Glomerular endothelial cell (primary cell): Measurements from ENCODE around the gene C11orf58. TPM values are rescaled to one million over a fixed set of nuclear protein-coding genes. Genes with fewer than 3 reads are reported as not detected.
A peak's percentile ranks its signal among the peaks of the same experiment; 100 is the strongest.

Experiments
- DNase-seq: peaks from one replicate; pipeline ENCODE4 v3.0.0-alpha.2; 2011; ENCODE audit warnings: low read depth, low spot score; ENCODE audit errors: extremely low read depth
- total RNA-seq: library from RNA; depleted of rRNA; stranded (reverse); fragments of >200 nt; gene quantifications from 2 replicates; pipeline ENCODE4 v1.2.3, GENCODE V29; 2015

The C11orf58 gene
- 130 and 144 TPM in 2 replicates for total RNA-seq

DNA sequence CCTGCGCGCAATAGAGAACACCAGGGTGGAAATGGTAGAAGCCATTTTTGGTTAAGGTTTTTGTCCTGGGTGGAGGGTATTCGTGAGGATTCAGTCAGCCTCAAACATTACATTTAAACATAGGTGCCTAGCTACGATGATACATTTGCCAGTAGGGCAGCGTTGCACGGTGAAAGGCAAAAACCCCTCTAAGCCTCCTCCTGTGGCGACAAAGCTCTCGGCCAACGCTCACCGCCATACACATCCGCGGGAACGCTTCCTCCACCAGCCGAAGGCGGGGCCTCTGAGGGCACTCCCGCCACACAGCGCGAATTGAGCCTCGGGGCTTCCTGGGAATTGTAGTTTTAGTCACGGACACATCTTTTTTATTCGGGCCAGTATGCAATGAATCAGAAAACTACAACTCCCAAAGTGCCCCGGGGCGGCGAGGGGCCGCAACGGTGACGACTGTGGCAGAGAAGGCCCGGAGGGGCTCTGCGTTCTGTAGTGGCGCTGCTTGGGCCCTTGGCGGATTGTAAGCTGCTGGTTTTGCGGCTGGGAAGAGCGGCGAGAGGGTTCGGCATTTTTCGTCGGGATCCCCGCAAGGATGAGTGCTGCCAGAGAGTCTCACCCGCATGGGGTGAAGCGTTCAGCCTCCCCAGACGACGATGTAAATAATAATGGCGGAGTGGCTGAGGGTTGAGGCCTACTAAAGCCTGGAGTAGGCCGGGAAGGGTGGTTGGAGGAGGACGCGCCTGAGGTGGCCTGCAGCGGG is at the start of gene C11orf58:
Gene C11orf58 (plus strand): TSS at position 455 of the 754 bp plus-strand sequence. CDS start 132 bp downstream, at position 587.
- DNase-seq, result peak; percentile 88

- DNase-seq, result no peak
Measured at GRCh38 chr11:16690086-16690485, 48.4 kb upstream of the C11orf58 start.

DNA sequence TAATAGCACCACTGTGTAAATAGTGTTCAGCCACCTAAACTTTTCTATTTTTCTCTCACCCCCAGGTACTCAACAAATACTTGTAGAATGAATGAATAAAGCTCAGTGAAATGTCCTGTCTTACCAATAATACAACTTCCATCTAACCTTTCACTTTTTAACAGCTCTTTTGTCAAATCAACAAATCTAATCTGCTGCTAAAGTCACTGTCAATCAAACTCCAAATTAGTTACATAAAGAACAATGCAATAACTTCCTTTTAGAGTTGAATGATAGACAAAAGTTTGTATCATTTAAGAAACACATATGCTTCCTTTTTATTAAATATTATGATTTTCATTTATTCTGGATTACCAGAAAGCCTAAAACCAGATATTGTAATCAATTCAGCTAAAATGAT is 34.7 kb upstream of the C11orf58 start:
- DNase-seq, result no peak

DNA sequence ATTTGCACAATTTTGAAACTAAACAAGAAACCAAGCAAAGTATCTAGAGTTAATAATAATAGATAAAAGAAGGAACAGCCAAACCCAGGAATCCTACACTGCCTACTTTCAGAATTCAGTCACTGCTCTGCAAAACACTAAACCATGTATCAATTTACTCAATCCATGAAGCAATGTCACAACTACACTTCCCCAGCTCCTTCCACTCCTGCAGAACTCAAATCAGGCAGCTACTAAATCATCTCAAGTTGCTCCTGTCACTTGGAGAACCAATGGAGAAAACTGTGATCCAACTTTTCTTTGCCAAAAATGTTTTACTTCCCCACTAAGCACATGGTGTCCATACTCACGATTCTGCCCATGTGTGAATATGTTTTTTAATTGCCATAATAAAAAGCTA is 24.9 kb upstream of the C11orf58 start:
- DNase-seq, result no peak

DNA sequence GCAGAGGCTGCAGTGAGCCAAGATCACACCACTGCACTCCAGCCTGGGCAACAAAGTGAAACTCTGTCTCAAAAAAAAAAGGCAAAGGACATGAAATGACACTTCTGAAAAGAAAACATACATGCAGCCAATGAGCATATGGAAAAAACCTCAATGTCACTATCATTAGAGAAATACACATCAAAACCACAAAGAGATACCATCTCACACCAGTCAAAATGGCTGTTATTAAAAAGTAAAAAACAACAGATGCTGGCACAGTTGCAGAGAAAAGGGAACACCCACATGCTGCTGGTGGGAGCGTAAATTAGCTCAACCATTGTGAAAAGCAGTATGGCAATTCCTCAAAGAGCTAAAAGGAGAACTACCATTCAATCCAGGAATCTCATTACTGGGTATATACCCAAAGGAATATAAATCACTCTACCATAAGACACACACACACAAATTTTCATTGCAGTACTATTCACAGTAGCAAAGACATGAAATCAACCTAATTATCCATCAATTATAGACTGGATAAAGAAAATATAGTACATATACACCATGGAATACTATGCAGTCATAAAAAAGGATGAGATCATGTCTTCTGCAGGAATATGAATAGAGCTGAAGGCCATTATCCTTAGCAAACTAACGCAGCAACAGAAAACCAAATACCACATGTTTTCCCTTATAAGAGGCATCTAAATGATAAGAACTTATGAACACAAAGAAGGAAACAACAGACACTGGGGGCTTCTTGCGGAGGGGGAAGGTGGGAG is 15.7 kb upstream of the C11orf58 start:
- DNase-seq, result no peak

DNA sequence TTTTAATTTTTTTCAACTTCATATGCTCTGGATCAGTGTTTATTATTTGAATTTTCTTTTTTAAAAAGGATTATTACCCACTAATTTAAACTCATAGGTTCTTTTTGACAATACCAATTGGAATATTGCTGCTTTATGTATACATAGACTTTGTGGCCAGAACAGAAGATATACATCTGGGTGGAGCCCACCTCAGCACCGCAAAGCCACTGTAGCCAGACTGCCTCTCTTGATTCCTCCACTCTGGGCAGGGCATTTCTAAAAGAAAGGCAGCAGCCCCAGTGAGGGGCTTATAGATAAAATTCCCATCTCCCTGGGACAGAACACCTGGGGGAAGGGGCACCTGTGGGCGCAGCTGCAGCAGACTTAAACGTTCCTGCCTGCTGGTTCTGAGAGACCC is 10.6 kb upstream of the C11orf58 start:
- no peak for DNase-seq

DNA sequence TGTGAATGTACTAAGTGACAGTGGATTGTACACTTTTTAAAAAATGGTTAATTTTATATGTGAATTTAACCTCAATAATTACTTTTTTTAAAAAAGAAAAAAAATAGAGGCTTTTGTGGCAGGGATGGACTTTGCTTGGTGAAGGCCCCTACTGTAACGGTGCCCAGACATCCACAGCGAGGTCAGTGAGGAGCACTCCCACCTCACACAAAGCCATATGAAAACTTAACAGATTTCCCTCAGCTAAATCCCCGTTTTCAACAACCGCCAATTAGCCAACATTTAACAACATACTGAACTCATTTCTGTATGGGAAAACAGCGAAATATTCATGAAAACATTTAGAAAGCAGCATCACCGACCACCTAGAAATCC is 642 bp upstream of the C11orf58 start:
- DNase-seq, result no peak

- DNase-seq, result no peak
Measured at GRCh38 chr11:16738947-16739815, 734 bp downstream of the C11orf58 start.

DNA sequence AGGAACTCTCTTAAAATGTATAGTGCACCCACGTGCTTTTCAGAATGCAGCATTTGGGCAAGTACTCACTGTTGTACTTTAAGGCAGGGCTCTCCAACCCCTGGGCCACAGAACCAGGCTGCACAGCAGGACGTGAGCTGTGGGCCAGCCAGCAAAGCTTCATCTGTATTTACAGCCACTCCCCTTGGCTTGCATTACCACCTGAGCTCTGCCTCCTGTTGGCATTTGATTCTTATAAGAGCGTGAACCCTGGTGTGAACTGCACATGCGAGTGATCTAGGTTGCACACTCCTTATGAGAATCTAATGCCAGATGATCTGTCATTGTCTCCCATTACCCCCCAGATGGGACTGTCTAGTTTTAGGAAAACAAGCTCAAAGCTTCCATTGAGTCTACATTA is 3.0 kb downstream of the C11orf58 start:
- DNase-seq, result no peak

DNA sequence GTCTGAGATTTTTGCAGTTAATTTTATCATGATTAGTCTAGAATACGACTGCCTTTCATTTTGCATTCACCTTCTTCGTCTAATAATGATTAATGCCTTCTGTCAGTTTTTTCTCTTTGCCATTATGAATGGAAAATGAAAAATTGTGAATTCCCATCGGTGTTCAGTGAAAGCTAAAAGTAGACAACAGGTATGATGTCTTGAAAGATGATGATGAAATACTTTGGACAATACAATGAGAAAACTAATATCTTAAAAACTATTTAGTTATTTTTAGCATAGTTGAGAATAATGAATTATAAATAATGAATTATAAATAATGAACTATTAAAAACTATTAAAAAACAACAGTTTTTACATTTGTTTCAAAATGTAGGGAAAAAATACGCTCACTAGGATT is 5.0 kb downstream of the C11orf58 start:
- DNase-seq, result no peak

DNA sequence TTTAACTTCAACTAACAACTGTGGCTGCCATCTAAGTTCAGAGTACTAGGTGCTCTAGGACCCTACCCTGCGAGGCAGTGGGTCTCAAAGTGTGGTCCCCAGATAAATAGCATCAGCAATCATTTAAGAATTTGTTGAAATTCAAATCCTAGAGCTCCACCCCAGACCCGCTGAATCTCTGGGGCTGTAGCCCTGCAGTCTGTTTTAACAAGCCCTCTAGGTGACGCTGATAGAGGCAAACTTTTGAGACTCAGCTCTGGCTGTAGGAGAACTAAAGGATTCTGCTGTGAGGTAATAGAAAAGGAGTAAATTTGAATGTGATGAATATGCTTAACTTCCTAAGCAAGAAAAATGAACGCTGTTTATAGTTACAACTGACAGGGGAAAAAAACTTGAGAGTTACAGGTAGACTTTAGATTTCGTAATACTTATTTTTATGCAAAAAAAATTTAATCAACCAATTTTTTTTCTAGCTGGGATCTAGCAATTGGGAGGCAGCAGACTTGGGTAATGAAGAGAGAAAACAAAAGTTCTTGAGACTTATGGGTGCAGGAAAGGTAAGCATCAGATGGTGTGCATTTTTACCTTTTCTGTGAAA is 5.8 kb downstream of the C11orf58 start:
- no peak for DNase-seq

- no peak for DNase-seq
Measured at GRCh38 chr11:16745950-16746605, 7.6 kb downstream of the C11orf58 start.

GRCh38 chr11:16749092-16749491 is 10.6 kb downstream of the C11orf58 start:
- DNase-seq, result no peak

- no peak for DNase-seq
Measured at GRCh38 chr11:16749666-16750065, 11.2 kb downstream of the C11orf58 start.

DNA sequence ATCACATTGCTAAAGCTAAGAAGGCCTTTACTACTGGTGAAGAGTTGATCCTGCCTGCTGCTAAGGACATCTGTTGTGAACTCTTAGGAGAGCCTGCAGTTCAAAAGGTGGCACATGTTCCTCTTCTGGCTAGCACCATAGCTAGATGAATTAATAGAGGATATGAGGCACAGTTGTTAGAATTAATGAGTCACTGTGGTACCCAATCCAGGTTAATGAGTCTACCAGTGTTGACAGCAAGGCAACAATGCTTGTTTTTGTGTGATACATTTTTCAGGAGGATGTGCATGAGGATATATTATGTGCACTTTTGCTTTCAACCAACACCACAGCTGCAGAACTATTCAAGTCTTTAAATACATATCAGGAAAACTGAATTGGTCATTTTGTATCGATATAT is 12.0 kb downstream of the C11orf58 start:
- no peak for DNase-seq

GRCh38 chr11:16758382-16759024 is 20.1 kb downstream of the C11orf58 start:
- no peak for DNase-seq

- no peak for DNase-seq
Measured at GRCh38 chr11:16759857-16760508, 21.5 kb downstream of the C11orf58 start.

GRCh38 chr11:16763746-16764145 is 25.3 kb downstream of the C11orf58 start:
- no peak for DNase-seq

- DNase-seq, result no peak
Measured at GRCh38 chr11:16764888-16765287, 26.4 kb downstream of the C11orf58 start.
